Naive B cell (primary cell): ENCODE data around the gene PTPRJ. TPM values are rescaled to one million over a fixed set of nuclear protein-coding genes. Genes with fewer than 3 reads are reported as not detected.

Experiments
- ATAC-seq, 2 donors: fragments of 150-1000 bp; cut with Tn5 transposase; 2 replicates each; pipeline ENCODE4 v1.10.0; 2021; ENCODE audit warnings: low read depth in 2 of 2, mild to moderate bottlenecking in 2 of 2, moderate library complexity in 2 of 2
- DNase-seq: peaks from one replicate; pipeline ENCODE4 v3.0.0; 2022
- H3K27ac Mint-ChIP-seq, 6 donors: one replicate each; pipeline ENCODE4 v1.8.0; 2020 to 2022; ENCODE audit warnings: mild to moderate bottlenecking in 6 of 6, mixed read lengths in 6 of 6, moderate library complexity in 5 of 6, inconsistent platforms in 2 of 6
- H3K27me3 Mint-ChIP-seq, 3 donors: one replicate each; pipeline ENCODE4 v1.8.0; 2021 to 2022; ENCODE audit warnings: mixed read lengths in 3 of 3, mild to moderate bottlenecking in 1 of 3
- H3K36me3 Mint-ChIP-seq, 2 donors: one replicate each; pipeline ENCODE4 v1.8.0; 2020 to 2022; ENCODE audit warnings: mixed read lengths in 2 of 2, inconsistent platforms in 1 of 2, mild to moderate bottlenecking in 1 of 2
- H3K4me1 Mint-ChIP-seq, 3 donors: one replicate each; pipeline ENCODE4 v1.8.0; 2020 to 2022; ENCODE audit warnings: mixed read lengths in 3 of 3, inconsistent platforms in 1 of 3, mild to moderate bottlenecking in 1 of 3, moderate library complexity in 1 of 3
- H3K4me3 Mint-ChIP-seq, 8 donors: one replicate each; pipeline ENCODE4 v1.8.0; 2020 to 2022; ENCODE audit warnings: mild to moderate bottlenecking in 8 of 8, mixed read lengths in 8 of 8, moderate library complexity in 8 of 8, inconsistent platforms in 2 of 8
- H3K9me3 Mint-ChIP-seq, 7 donors: one replicate each; pipeline ENCODE4 v1.8.0; 2020 to 2022; ENCODE audit warnings: mixed read lengths in 7 of 7, mild to moderate bottlenecking in 5 of 7, inconsistent platforms in 2 of 7, moderate library complexity in 1 of 7
- polyA plus RNA-seq, 6 donors: library from polyadenylated mRNA; unstranded; fragments of 300-500 nt; fragmentation: Illumina TruSeq; gene quantifications; one replicate each; pipeline ENCODE4 v1.2.3, GENCODE V29; 2021; ENCODE audit warnings: low read depth in 6 of 6

The PTPRJ gene
- polyA plus RNA-seq, 6 donors from 2014 or later, result 4.3 to 15.1 (median 11.6) TPM

DNA sequence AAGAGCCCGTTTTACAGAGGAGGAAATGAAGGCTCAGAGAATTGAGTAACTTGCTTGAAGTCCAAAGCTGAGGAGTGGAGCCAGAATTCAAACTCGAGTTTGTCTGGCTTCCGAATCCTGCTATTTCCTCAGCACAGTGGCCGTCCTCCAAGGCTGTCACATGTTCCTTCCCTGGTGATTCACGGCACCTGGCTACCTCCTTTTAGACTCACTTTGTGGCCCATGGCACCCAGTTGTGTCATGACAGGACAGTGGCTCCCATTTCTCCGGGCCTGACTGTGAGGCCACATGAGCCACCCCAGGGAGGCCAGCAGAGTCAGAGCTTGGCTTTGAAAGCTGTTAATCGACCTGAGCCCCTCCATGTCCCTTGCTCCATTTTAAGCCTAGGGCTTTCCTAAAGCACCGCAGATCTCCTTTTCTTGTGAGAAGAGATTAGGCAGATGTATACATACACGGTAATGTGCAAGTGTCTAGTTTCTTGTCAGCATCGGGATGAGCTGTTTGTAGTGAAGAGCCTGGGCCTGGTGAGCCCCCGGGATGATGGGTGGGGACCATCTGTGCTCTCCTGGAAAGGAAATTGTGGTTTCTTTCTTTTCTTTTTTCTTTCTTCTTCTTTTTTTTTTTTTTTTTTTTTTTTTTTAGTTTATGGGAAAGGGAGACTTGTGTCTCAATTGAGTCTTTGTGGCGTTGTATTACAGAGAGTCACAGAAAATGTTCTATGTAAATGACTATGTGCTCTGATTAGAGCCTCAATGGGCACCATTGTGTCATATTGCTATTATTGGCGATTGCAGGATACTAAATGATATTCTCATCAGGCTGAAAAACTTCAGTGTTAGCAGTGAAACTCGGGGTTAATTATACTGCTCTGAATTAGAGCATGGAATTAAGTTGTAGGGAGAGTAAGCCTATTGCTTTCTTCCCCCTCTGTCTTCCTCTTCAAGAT, 54.8 kb downstream of the PTPRJ start:
- no peaks in the 10 kb centered on the region for H3K9me3 Mint-ChIP-seq
- peak overlapping the region in 3 of 8 donors; percentile 30 to 52 (median 39) for H3K4me3 Mint-ChIP-seq
- no peaks in the 10 kb centered on the region for H3K36me3 Mint-ChIP-seq
- ATAC-seq (no peak), DNase-seq (no peak)
- peaks cover 64 to 72% (median 64%) of the 10 kb centered on the region in 3 donors for H3K4me1 Mint-ChIP-seq
- no peaks in the 10 kb centered on the region for H3K27me3 Mint-ChIP-seq
- H3K27ac Mint-ChIP-seq, result peak overlapping the region in 4 of 6 donors; percentile 3 to 59 (median 19)

DNA sequence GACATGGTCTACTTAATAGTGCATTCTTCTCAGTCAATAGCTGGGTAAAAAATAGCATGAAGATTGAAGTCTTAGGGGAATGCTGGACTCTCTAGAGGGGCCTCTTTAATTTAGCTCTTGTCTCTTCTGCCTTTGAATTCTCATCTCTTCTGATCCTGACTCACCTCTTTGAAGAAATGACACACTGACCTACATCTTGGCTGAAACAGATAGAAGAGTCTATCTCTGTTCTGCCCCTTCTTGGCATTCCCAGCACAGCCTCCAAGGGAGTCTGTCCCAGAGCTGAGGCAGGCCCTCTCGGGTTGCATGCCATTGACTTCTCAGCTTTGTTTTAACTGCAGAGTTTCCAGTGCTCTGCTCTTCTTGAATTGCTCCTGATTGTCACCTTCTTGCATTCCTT, 55.7 kb downstream of the PTPRJ start:
- DNase-seq, result no peak
- Mint-ChIP-seq H3K9me3 (no peaks in the 10 kb centered on the region), H3K4me1 (peaks cover 68 to 78% (median 70%) of the 10 kb centered on the region in 3 donors), H3K4me3 (peak overlapping the region in 1 of 8 donors; percentile 51), H3K27me3 (no peaks in the 10 kb centered on the region), H3K27ac (peak overlapping the region in 1 of 6 donors; percentile 80), H3K36me3 (peaks cover 0 to 5% of the 10 kb centered on the region in 2 donors)
- ATAC-seq, result no peak

DNA sequence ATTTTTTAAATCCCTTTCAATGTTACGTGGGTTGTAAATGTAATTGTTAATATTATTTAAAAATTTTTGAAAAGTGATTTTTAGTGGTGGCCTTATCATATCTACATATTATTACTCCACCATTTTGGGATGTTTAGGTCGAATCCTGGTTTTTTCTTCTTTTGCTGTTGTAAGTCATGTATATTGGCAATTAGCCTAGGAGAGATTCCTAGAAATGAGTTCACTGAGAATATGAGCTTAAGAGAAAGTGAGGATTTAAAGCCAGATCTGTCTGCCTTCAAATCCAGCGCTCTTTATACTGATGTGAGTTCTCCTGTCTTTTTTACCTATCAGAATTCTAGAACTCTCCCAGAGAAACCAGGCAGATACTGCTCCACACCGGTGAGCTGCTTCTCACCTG, 56.1 kb downstream of the PTPRJ start:
- Mint-ChIP-seq H3K36me3 (peaks cover 0 to 8% of the 10 kb centered on the region in 2 donors), H3K27me3 (no peaks in the 10 kb centered on the region), H3K27ac (peak overlapping the region in 2 of 6 donors; percentile 38 to 80), H3K4me3 (peak overlapping the region in 3 of 8 donors; percentile 15 to 51 (median 28)), H3K4me1 (peaks cover 66 to 76% (median 68%) of the 10 kb centered on the region in 3 donors), H3K9me3 (no peaks in the 10 kb centered on the region)
- ATAC-seq, result no peak
- no peak for DNase-seq

GRCh38 chr11:48037709-48038468, 57.5 kb downstream of the PTPRJ start:
- DNase-seq (no peak), ATAC-seq (peak in 1 of 2 donors; percentile 33)
- Mint-ChIP-seq H3K9me3 (no peaks in the 10 kb centered on the region), H3K4me3 (peak overlapping the region in 2 of 8 donors; percentile 9 to 20), H3K27me3 (no peaks in the 10 kb centered on the region), H3K4me1 (peaks cover 60 to 72% (median 62%) of the 10 kb centered on the region in 3 donors), H3K36me3 (peaks cover 0 to 8% of the 10 kb centered on the region in 2 donors), H3K27ac (peak overlapping the region in 2 of 6 donors; percentile 71 to 87)

- H3K9me3 Mint-ChIP-seq, result no peaks in the 10 kb centered on the region
- no peaks in the 10 kb centered on the region for H3K27me3 Mint-ChIP-seq
- H3K4me1 Mint-ChIP-seq, result peaks cover 64 to 74% (median 65%) of the 10 kb centered on the region in 3 donors
- DNase-seq (no peak), ATAC-seq (no peak)
- no peak overlapping the region for H3K4me3 Mint-ChIP-seq
- H3K36me3 Mint-ChIP-seq, result peaks cover 0 to 8% of the 10 kb centered on the region in 2 donors
- H3K27ac Mint-ChIP-seq, result no peak overlapping the region
Observed at GRCh38 chr11:48040830-48041444, 60.6 kb downstream of the PTPRJ start.

DNA sequence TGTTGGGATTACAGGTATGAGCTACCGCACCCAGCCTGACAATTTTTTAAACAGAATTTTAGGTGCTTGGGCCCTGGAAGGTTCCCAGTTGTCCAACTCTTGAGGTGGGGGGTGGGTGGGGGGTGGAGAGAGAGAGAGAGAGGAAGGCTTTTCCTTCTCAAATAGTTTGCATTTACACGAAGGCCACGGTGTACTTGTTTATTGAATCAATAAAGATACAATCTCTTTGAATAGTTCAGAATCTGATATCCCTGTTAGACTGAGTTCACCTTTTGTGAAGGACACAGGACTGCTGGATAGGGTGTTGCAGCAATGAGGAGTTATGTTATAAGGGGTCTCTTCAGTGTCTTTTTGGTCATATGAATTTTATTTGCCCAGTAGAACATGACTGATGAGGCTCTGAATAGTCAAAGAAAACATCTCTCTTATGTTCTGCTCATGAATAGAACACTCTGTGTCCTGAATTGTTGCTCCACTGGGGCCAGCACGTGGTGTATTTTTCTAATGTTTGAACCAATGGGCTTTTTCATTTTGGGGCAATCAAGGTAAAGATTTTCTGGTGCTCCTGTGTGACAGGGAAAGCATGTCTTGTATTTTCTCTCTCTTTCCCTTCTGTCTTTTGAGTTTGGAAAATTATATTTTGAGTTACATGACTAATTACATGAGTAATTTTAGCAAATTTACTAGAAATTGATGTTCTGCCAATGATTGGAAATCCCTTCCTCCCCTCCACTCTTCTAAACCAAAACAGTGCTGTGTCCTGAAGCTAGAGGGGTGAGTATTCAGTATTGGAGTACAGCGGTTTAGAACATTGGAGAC, 61.7 kb downstream of the PTPRJ start:
- no peak for ATAC-seq
- H3K4me3 Mint-ChIP-seq, result peak overlapping the region in 2 of 8 donors; percentile 61 to 85

DNA sequence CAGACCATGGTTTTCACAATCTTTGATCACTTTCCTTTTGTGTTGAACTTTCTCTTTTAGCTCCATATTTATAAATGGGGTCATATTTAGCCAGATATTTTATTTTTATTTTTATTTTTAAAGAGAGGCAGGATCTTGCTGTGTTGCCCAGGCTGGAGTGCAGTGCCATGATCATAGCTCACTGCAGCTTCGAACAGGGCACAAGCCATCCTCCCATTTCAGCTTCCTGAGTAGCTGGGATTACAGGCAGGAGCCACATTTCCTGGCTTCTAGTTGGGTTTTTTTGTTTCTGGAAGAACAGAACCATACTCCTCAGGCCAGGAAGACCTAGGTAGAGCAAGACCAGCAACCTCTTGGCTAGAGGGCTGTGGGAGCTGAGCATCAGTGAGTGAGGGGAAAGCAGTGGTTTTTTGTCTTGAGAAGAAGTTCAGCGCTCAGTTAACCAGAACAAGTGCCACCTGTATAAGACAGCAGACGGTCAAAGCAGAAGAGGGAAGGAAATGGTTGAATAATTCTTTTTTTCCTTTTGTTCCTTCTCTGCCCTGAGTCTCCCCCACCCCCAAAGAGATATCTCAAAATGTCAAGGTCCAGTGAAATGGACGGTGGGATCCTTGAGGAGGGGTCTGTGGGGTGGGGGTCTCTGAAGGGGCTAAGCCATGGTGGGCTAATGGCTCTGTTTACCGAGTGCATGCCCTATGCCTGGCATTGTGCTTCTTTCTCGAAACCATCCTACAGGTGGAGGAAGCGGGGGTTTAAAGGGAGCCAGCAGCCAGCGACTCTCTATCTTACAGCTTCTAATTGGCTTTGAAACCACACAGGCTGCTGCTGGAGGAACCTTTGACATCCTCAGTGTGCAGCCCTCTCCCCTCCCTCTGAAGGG, 63.0 kb downstream of the PTPRJ start:
- Mint-ChIP-seq H3K4me1 (peaks cover 58 to 64% (median 61%) of the 10 kb centered on the region in 3 donors), H3K27me3 (no peaks in the 10 kb centered on the region)

More for the DNA sequence above, 61.7 kb downstream of the PTPRJ start:
- Mint-ChIP-seq H3K36me3 (peaks cover 0 to 8% of the 10 kb centered on the region in 2 donors), H3K27ac (peak overlapping the region in 4 of 6 donors; percentile 44 to 75 (median 46)), H3K4me1 (peaks cover 60 to 70% (median 63%) of the 10 kb centered on the region in 3 donors), H3K27me3 (no peaks in the 10 kb centered on the region), H3K9me3 (no peaks in the 10 kb centered on the region)
- no peak for DNase-seq

GRCh38 chr11:48043991-48044512, 63.7 kb downstream of the PTPRJ start:
- DNase-seq, result no peak
- peak; percentile 17 to 19 for ATAC-seq
- Mint-ChIP-seq H3K36me3 (peaks cover 0 to 8% of the 10 kb centered on the region in 2 donors), H3K4me3 (peak overlapping the region; percentile 1 to 89 (median 76)), H3K9me3 (no peaks in the 10 kb centered on the region), H3K4me1 (peaks cover 57 to 67% (median 67%) of the 10 kb centered on the region in 3 donors), H3K27me3 (no peaks in the 10 kb centered on the region), H3K27ac (peak overlapping the region; percentile 17 to 94 (median 84))

More for the DNA sequence above, 63.0 kb downstream of the PTPRJ start:
- peak overlapping the region; percentile 72 to 94 (median 92) for H3K27ac Mint-ChIP-seq
- DNase-seq (peak; percentile 65), ATAC-seq (peak; percentile 86 to 87)
- peak overlapping the region; percentile 31 to 89 (median 76) for H3K4me3 Mint-ChIP-seq
- no peaks in the 10 kb centered on the region for H3K9me3 Mint-ChIP-seq
- H3K36me3 Mint-ChIP-seq, result peaks cover 0 to 8% of the 10 kb centered on the region in 2 donors

- peak overlapping the region in 7 of 8 donors; percentile 1 to 89 (median 75) for H3K4me3 Mint-ChIP-seq
- DNase-seq (no peak), ATAC-seq (no peak)
- H3K27me3 Mint-ChIP-seq, result no peaks in the 10 kb centered on the region
- H3K36me3 Mint-ChIP-seq, result peaks cover 0 to 8% of the 10 kb centered on the region in 2 donors
- H3K27ac Mint-ChIP-seq, result peak overlapping the region in 5 of 6 donors; percentile 17 to 94 (median 75)
- peaks cover 52 to 73% (median 68%) of the 10 kb centered on the region in 3 donors for H3K4me1 Mint-ChIP-seq
- no peaks in the 10 kb centered on the region for H3K9me3 Mint-ChIP-seq
Observed at GRCh38 chr11:48044577-48044976, 64.2 kb downstream of the PTPRJ start.

DNA sequence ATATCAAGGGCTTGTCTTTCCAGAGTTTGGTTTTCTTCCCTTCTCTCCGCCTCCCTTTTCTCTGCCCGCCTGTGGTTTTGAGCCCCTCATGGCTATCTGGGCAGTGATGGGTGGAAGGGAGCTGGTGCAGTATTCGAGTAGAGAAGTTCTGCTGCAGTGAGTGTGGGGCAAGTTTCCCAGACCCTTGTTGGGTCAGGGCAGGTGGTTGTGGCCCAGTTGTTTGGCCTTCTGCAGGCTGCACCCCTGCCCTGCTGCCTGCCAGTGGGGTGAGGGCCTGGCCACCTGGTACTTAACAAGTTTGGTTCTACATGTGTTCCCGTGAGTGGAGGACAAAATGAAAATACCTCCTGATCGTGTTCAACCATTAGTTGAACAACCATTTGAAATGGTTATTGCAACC, 65.2 kb downstream of the PTPRJ start:
- no peaks in the 10 kb centered on the region for H3K9me3 Mint-ChIP-seq
- no peak for DNase-seq
- peaks cover 61 to 79% (median 76%) of the 10 kb centered on the region in 3 donors for H3K4me1 Mint-ChIP-seq
- H3K4me3 Mint-ChIP-seq, result peak overlapping the region in 2 of 8 donors; percentile 15 to 23
- no peaks in the 10 kb centered on the region for H3K27me3 Mint-ChIP-seq
- ATAC-seq, result no peak
- peaks cover 0 to 7% of the 10 kb centered on the region in 2 donors for H3K36me3 Mint-ChIP-seq
- peak overlapping the region in 1 of 6 donors; percentile 60 for H3K27ac Mint-ChIP-seq

DNA sequence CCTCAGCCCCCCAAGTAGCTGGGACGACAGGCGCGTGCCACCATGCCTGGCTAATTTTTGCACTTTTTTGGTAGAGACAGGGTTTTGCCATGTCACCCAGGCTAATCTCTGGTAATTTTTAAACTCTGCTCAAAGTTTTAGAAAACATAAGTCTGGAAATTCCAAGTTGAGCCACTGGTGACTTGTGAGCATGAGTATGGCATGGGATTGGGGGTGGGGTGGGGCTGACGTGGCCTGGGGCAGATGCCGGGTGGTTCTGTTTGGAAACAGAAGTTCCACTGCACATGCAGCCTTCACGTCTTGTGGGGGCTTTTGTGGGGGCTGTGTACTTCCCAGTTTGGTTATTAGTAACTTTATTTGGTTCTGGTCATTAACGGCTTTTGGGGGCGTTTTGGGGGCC, 67.3 kb downstream of the PTPRJ start:
- Mint-ChIP-seq H3K4me1 (peaks cover 70 to 86% (median 83%) of the 10 kb centered on the region in 3 donors), H3K9me3 (no peaks in the 10 kb centered on the region), H3K27ac (no peak overlapping the region), H3K36me3 (no peaks in the 10 kb centered on the region), H3K4me3 (no peak overlapping the region), H3K27me3 (no peaks in the 10 kb centered on the region)
- no peak for ATAC-seq
- no peak for DNase-seq
